Measurements from ENCODE around the gene RIT2. TPM values are rescaled to one million over a fixed set of nuclear protein-coding genes. Genes with fewer than 3 reads are reported as not detected.

RIT2 gene
- total RNA-seq, 2 experiments from 2014 or later, result not detected

DNA sequence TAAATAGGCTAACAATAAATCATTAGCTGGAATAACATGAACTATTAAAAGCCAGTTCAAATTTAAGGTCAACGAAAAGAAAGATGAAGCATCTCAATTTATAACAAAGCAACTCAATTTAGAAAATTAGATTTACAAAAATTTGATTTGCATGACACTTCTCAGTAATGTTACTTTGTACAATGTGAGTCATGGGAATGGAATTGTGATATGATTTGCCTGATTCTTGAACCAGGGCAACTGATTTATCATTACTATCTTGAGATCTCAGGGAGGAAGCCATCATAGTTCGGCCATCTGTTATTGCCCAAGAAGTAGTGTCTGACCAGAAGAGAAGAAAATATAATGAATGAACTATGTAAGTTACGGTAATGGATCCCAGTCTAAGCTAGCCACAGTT, 193.1 kb downstream of the RIT2 start:
- ChIA-PET CTCF (no interaction called here), POLR2A (no interaction called here)
- no peak overlapping the region for H3K27ac Mint-ChIP-seq
- H3K4me1 Mint-ChIP-seq (ENCODE audit: low read depth), result no peaks in the 10 kb centered on the region
- ATAC-seq (no peak), DNase-seq (no peak)
- no peaks in the 10 kb centered on the region for H3K27me3 Mint-ChIP-seq
- no peak overlapping the region for H3K4me3 Mint-ChIP-seq
- TF ChIP-seq, protein P1, sequence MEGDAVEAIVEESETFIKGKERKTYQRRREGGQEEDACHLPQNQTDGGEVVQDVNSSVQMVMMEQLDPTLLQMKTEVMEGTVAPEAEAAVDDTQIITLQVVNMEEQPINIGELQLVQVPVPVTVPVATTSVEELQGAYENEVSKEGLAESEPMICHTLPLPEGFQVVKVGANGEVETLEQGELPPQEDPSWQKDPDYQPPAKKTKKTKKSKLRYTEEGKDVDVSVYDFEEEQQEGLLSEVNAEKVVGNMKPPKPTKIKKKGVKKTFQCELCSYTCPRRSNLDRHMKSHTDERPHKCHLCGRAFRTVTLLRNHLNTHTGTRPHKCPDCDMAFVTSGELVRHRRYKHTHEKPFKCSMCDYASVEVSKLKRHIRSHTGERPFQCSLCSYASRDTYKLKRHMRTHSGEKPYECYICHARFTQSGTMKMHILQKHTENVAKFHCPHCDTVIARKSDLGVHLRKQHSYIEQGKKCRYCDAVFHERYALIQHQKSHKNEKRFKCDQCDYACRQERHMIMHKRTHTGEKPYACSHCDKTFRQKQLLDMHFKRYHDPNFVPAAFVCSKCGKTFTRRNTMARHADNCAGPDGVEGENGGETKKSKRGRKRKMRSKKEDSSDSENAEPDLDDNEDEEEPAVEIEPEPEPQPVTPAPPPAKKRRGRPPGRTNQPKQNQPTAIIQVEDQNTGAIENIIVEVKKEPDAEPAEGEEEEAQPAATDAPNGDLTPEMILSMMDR (IDR thresholded peaks at IDR 0.05), result no peak
- no peaks in the 10 kb centered on the region for H3K36me3 Mint-ChIP-seq (ENCODE audit: low read depth)
- intact Hi-C loops (cut with micrococcal nuclease), result no loop called here
- H3K9me3 Mint-ChIP-seq, result peaks cover 6% of the 10 kb centered on the region

DNA sequence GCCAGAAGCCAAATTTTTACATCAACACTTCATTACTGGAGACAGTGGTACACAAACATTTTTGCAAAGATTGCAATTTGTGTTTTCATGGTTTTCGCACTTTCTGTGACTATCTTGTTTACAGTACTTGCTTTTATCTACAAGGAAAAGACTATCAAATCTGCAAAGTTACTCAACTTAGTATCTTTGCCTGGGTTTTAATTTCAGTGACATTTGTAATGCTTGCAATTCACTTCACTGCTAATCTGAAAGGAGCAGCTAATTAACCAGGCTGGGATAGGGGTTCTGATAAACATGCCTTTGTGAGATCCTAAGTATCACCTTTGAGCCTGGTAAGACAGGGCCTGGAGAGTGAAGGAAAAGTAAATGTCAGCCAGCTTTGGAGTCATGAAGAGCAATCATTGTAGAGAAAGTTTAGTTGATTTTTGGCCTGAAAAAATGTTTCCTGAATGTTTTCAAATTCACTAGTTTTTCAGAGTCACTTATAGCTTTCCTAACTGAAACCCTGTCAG, 194.2 kb downstream of the RIT2 start:
- Mint-ChIP-seq H3K36me3 (ENCODE audit: low read depth) (no peaks in the 10 kb centered on the region), H3K27me3 (no peaks in the 10 kb centered on the region), H3K4me1 (ENCODE audit: low read depth) (no peaks in the 10 kb centered on the region), H3K4me3 (no peak overlapping the region), H3K9me3 (peaks cover 6% of the 10 kb centered on the region), H3K27ac (no peak overlapping the region)
- no peak for DNase-seq
- ChIA-PET POLR2A (no interaction called here), CTCF (no interaction called here)
- intact Hi-C loops (cut with micrococcal nuclease), result no loop called here
- TF ChIP-seq, protein P1 (IDR thresholded peaks at IDR 0.05), result no peak
- ATAC-seq, result no peak

DNA sequence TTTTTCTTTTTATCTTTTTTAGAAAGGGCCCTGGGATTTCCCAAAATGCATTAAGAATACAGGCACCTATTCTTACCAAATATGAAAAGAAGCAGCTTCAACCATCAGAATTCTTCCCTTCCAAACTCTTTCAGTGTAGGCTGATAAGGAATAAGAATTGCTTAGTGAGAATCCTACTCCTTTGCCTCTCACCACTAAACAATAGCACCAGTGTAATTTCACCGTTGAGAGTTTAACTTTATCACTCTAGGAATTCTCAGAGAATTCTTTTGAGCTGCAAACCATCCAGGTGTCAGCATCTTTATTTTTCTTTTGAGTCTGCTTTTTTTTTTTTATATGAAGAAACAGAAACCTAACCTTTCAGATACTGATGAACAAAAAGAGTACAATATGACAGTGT, 194.9 kb downstream of the RIT2 start:
- H3K4me1 Mint-ChIP-seq (ENCODE audit: low read depth), result no peaks in the 10 kb centered on the region
- TF ChIP-seq, protein P1 (IDR thresholded peaks at IDR 0.05), result no peak
- no peaks in the 10 kb centered on the region for H3K36me3 Mint-ChIP-seq (ENCODE audit: low read depth)
- ChIA-PET CTCF (no interaction called here), POLR2A (no interaction called here)
- H3K4me3 Mint-ChIP-seq, result no peak overlapping the region
- H3K27me3 Mint-ChIP-seq, result no peaks in the 10 kb centered on the region
- H3K27ac Mint-ChIP-seq, result no peak overlapping the region
- DNase-seq (no peak), ATAC-seq (no peak)
- intact Hi-C loops (cut with micrococcal nuclease), result no loop called here
- peaks cover 6% of the 10 kb centered on the region for H3K9me3 Mint-ChIP-seq

DNA sequence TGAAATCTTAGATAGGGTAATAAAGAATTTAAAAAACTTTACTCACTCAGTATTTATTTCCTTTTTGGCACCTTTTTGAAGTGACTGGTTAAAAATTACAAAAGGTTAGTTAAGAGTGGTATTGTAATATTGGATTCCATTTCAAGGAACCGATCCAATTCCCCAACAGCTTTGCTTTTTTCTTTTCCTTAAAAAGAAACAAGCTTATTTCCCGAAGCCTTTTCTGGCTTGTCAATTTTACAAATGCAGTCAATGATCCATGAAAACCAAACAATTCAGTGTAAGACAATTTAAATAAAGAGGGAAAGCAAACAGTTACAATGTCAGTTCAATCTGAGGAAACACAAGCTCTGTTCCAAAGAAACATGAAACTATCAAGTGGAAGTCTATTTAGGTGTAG, 200.2 kb downstream of the RIT2 start:
- H3K27ac Mint-ChIP-seq, result no peak overlapping the region
- intact Hi-C loops (cut with micrococcal nuclease), result no loop called here

DNA sequence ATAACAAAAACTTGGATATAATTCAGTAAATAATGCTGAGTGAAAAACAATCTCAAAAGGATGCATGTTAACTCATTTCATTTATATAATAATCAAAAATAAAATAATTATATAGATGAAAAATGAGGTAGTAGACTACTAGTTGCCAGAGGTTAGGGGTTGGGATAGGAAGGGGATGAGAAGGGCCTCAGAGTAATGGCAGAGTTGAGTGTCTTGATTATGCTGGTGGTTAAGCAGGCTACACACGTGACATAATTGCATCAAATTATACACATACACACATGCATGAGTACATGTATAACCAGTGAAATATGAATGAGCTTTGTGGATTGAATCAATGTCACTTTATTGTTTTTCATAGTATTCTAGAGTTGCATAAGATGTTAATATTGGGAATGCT, 201.0 kb downstream of the RIT2 start:
- intact Hi-C loops (cut with micrococcal nuclease), result no loop called here
- ATAC-seq (no peak), DNase-seq (no peak)
- ChIA-PET POLR2A (no interaction called here), CTCF (no interaction called here)
- Mint-ChIP-seq H3K9me3 (peaks cover 5% of the 10 kb centered on the region), H3K4me1 (ENCODE audit: low read depth) (no peaks in the 10 kb centered on the region), H3K4me3 (no peak overlapping the region), H3K36me3 (ENCODE audit: low read depth) (no peaks in the 10 kb centered on the region), H3K27ac (no peak overlapping the region), H3K27me3 (no peaks in the 10 kb centered on the region)
- TF ChIP-seq, protein P1 (IDR thresholded peaks at IDR 0.05), result no peak

More for the DNA sequence above, 200.2 kb downstream of the RIT2 start:
- H3K27me3 Mint-ChIP-seq, result no peaks in the 10 kb centered on the region
- peaks cover 7% of the 10 kb centered on the region for H3K9me3 Mint-ChIP-seq
- H3K36me3 Mint-ChIP-seq (ENCODE audit: low read depth), result no peaks in the 10 kb centered on the region
- ATAC-seq, result no peak
- no peak for DNase-seq
- H3K4me1 Mint-ChIP-seq (ENCODE audit: low read depth), result no peaks in the 10 kb centered on the region
- H3K4me3 Mint-ChIP-seq, result no peak overlapping the region
- CTCF ChIA-PET, result no interaction called here
- POLR2A ChIA-PET, result no interaction called here
- TF ChIP-seq, protein P1 (IDR thresholded peaks at IDR 0.05), result no peak
